GM12878 (cell line): ENCODE data around the gene SLC6A17. TPM values are rescaled to one million over a fixed set of nuclear protein-coding genes. Genes with fewer than 3 reads are reported as not detected.

Experiments used
- ATAC-seq: fragments of 200-7000 bp; cut with Tn5 transposase; 3 replicates; pipeline ENCODE4 v1.9.1; 2020; ENCODE audit warnings: mild to moderate bottlenecking, moderate library complexity
- BruUV-seq: library from RNA; stranded (reverse); fragments of 400-500 nt; replicated peaks from 2 replicates; lab custom pipeline; 2021; lab: Mats Ljungman, UMichigan
- CTCF ChIA-PET: fragments of 300-600 bp; sonication (Branson Sonifier 250); formaldehyde crosslinking; extraction: SDS; loops from one replicate; lab custom pipeline; 2021; ENCODE audit warnings: inconsistent platforms; lab: Yijun Ruan, JAX
- POLR2A ChIA-PET: fragments of 350-600 bp; formaldehyde crosslinking; extraction: SDS; loops from one replicate; lab custom pipeline; 2021; ENCODE audit warnings: inconsistent platforms; lab: Charles Lee
- RAD21 ChIA-PET: fragments of 300-600 bp; sonication (Branson Sonifier 250); formaldehyde crosslinking; loops from one replicate; lab custom pipeline; 2023; ENCODE audit warnings: antibody characterized with exemption; ENCODE audit not compliant: unreplicated experiment; lab: Charles Lee
- SMC1A ChIA-PET: fragments of 300-600 bp; sonication (Branson Sonifier 250); formaldehyde crosslinking; loops from one replicate; lab custom pipeline; 2023; ENCODE audit not compliant: unreplicated experiment, uncharacterized antibody; lab: Charles Lee
- DNase-seq: peaks from one replicate; pipeline ENCODE4 v3.0.0-alpha.2; 2011; ENCODE audit warnings: low read depth, low spot score
- FAIRE-seq: peaks from 3 replicates; lab custom pipeline; 2011; peaks lifted over from hg19 to GRCh38; lab: Jason Lieb, UNC
- H2AFZ ChIP-seq: 2 replicates; pipeline ENCODE4 v1.6.0; 2011; ENCODE audit warnings: low read depth, low read length, control low read depth; ENCODE audit not compliant: control insufficient read depth
- H3K27ac ChIP-seq: 2 replicates; pipeline ENCODE4 v1.5.1; 2011; ENCODE audit warnings: control low read depth; ENCODE audit not compliant: control insufficient read depth, insufficient read depth
- H3K27me3 ChIP-seq, 2 experiments: replicated peaks in 1 of 2; 2 replicates each; pipeline versions ENCODE4 v1.6.0 to v1.6.1; 2011; ENCODE audit warnings: low read length in 1 of 2; ENCODE audit not compliant: control insufficient read depth in 2 of 2, insufficient read depth in 2 of 2
- H3K36me3 ChIP-seq, 2 experiments: 2 replicates each; pipeline ENCODE4 v1.5.1; 2011; ENCODE audit warnings: low read length in 1 of 2; ENCODE audit not compliant: control insufficient read depth in 2 of 2, insufficient read depth in 2 of 2
- H3K4me1 ChIP-seq: 2 replicates; pipeline ENCODE4 v1.6.1; 2011; ENCODE audit warnings: mild to moderate bottlenecking, low read length, moderate library complexity, mixed read lengths; ENCODE audit not compliant: control insufficient read depth, insufficient read depth
- H3K4me2 ChIP-seq: 2 replicates; pipeline ENCODE4 v1.6.0; 2011; ENCODE audit warnings: control low read depth; ENCODE audit not compliant: control insufficient read depth, insufficient read depth
- H3K4me3 ChIP-seq: fragments of 200-600 bp; sonication (generic); 2 replicates; pipeline ENCODE4 v1.5.1; 2016
- H3K79me2 ChIP-seq: 2 replicates; pipeline ENCODE4 v1.6.0; 2011; ENCODE audit warnings: low read length; ENCODE audit not compliant: control insufficient read depth, insufficient read depth
- H3K9ac ChIP-seq: 2 replicates; pipeline ENCODE4 v1.8.0; 2011; ENCODE audit warnings: low read length, control low read depth, mixed read lengths; ENCODE audit not compliant: control insufficient read depth, insufficient read depth
- H3K9me3 ChIP-seq: replicated peaks from 3 replicates; pipeline ENCODE4 v1.5.1; 2011; ENCODE audit warnings: mild to moderate bottlenecking, low read length; ENCODE audit not compliant: control insufficient read depth, insufficient read depth
- H4K20me1 ChIP-seq: 2 replicates; pipeline ENCODE4 v1.6.0; 2011; ENCODE audit not compliant: control insufficient read depth, insufficient read depth
- ATF7 ChIP-seq: fragments of 450-650 bp; IDR thresholded peaks from 2 replicates; pipeline ENCODE4 v1.6.1; 2016; ENCODE audit warnings: low read depth, mild to moderate bottlenecking
- BACH1 ChIP-seq: fragments of 450-650 bp; IDR thresholded peaks from 2 replicates; pipeline ENCODE4 v1.6.1; 2017; ENCODE audit warnings: mild to moderate bottlenecking, borderline replicate concordance
- BCL3 ChIP-seq: IDR thresholded peaks from 2 replicates; pipeline ENCODE4 v1.6.1; 2011; ENCODE audit warnings: borderline replicate concordance, low read depth, mild to moderate bottlenecking, moderate library complexity, low read length; ENCODE audit not compliant: insufficient read depth, poor library complexity, severe bottlenecking
- BHLHE40 ChIP-seq, 2 experiments: fragments of 450-650 bp in 1 of 2; IDR thresholded peaks; 2 replicates each; pipeline ENCODE4 v1.6.1; 2011 to 2017; ENCODE audit warnings: low read depth in 2 of 2, borderline replicate concordance in 1 of 2, improper control_type of control experiment in 1 of 2, low read length in 1 of 2, mild to moderate bottlenecking in 1 of 2
- CBX3 ChIP-seq: fragments of 200-600 bp; sonication (generic); IDR thresholded peaks from 2 replicates; pipeline ENCODE4 v1.6.1; 2016; ENCODE audit warnings: low read depth, borderline replicate concordance
- CHD4 ChIP-seq: fragments of 200-600 bp; sonication (generic); IDR thresholded peaks from 2 replicates; pipeline ENCODE4 v1.6.1; 2016; ENCODE audit warnings: mild to moderate bottlenecking
- IKZF2 ChIP-seq, 2 experiments: fragments of 450-650 bp; IDR thresholded peaks; 2 replicates each; pipeline ENCODE4 v1.6.1; 2017; ENCODE audit warnings: mild to moderate bottlenecking in 2 of 2, moderate library complexity in 2 of 2
- KAT2A ChIP-seq: conservative IDR thresholded peaks from 2 replicates; pipeline ENCODE4 v1.6.1; 2011; ENCODE audit warnings: low read depth, low read length; ENCODE audit not compliant: control insufficient read depth
- MEF2B ChIP-seq: fragments of 450-650 bp; IDR thresholded peaks from 2 replicates; pipeline ENCODE4 v1.6.1; 2018; ENCODE audit warnings: mild to moderate bottlenecking, moderate library complexity; ENCODE audit not compliant: partially characterized antibody, poor library complexity, severe bottlenecking
- MYC ChIP-seq: IDR thresholded peaks from 2 replicates; pipeline ENCODE4 v1.6.1; 2011; ENCODE audit warnings: mild to moderate bottlenecking, low read length, moderate library complexity, inconsistent platforms; ENCODE audit not compliant: insufficient read depth, insufficient replicate concordance, insufficient read length, severe bottlenecking
- NFIC ChIP-seq: IDR thresholded peaks from 2 replicates; pipeline ENCODE4 v1.6.1; 2012; ENCODE audit warnings: low read depth, mild to moderate bottlenecking, inconsistent platforms, low read length, moderate library complexity
- NR2C1 ChIP-seq: fragments of 450-650 bp; IDR thresholded peaks from 2 replicates; pipeline ENCODE4 v1.6.1; 2017; ENCODE audit warnings: antibody characterized with exemption, mild to moderate bottlenecking, moderate library complexity
- PKNOX1 ChIP-seq: fragments of 450-650 bp; IDR thresholded peaks from 2 replicates; pipeline ENCODE4 v1.6.1; 2016; ENCODE audit warnings: mild to moderate bottlenecking
- REST ChIP-seq: IDR thresholded peaks from 2 replicates; pipeline ENCODE4 v1.6.1; 2012; ENCODE audit warnings: mild to moderate bottlenecking, low read depth, low read length
- TCF3 ChIP-seq: IDR thresholded peaks from 2 replicates; pipeline ENCODE4 v1.6.1; 2012; ENCODE audit warnings: low read depth, mild to moderate bottlenecking, low read length, borderline replicate concordance; ENCODE audit not compliant: insufficient read depth
- TCF7 ChIP-seq: IDR thresholded peaks from 2 replicates; pipeline ENCODE4 v1.6.1; 2014; ENCODE audit warnings: antibody characterized with exemption, borderline replicate concordance
- YBX1 ChIP-seq: fragments of 450-650 bp; IDR thresholded peaks from 2 replicates; pipeline ENCODE4 v1.6.1; 2016; ENCODE audit warnings: antibody characterized with exemption
- YY1 ChIP-seq: IDR thresholded peaks from 2 replicates; pipeline ENCODE4 v1.6.1; 2011; ENCODE audit warnings: low read depth, mild to moderate bottlenecking, low read length
- ZNF274 ChIP-seq: IDR thresholded peaks from one replicate; pipeline ENCODE4 v1.8.0; 2011; ENCODE audit not compliant: insufficient read length, insufficient read depth
- WGBS: methylation state at CpG from one replicate; pipeline ENCODE4 v1.1.6; 2016; ENCODE audit warnings: low lambda C conversion rate; ENCODE audit not compliant: insufficient replicate concordance, insufficient coverage; ENCODE audit errors: missing lambda C conversion rate; 5-methylcytosine and 5-hydroxymethylcytosine counted together
- in situ Hi-C: fragments of 300-500 bp; cut with MboI; formaldehyde crosslinking; loops from 9 replicates; pipeline ENCODE4 v1.14.3; 2018; ENCODE audit warnings: mixed read lengths
- intact Hi-C: fragments of 100-400 bp; cut with micrococcal nuclease; formaldehyde crosslinking; loops from one replicate; pipeline ENCODE4 v1.14.2; 2022; ENCODE audit not compliant: unreplicated experiment
- polyA plus RNA-seq, 11 experiments: library from polyadenylated mRNA; depleted of rRNA in 4 of 11; unstranded in 6 of 11; stranded (reverse) in 5 of 11; fragments of >200 nt; fragmentation: Nextera tagmentation in 4 of 11; fragmentation: Illumina TruSeq in 1 of 11; extraction: Ambion mirVana in 4 of 11; extraction: Trizol in 1 of 11; gene quantifications; 1 replicate in 1 of 11; 2 replicates in 10 of 11; pipeline versions ENCODE4 v1.2.1 to v1.2.3, GENCODE V29; 2011 to 2016; ENCODE audit warnings: inconsistent platforms in 2 of 11, missing spikeins in 2 of 11, low read depth in 1 of 11
- total RNA-seq, 4 experiments: library from RNA; depleted of rRNA in 3 of 4; stranded (reverse); fragments of >200 nt in 3 of 4; fragmentation: Illumina TruSeq in 1 of 4; extraction: Trizol in 1 of 4; gene quantifications; 2 replicates each; pipeline versions ENCODE4 v1.2.1 to v1.2.3, GENCODE V29; 2013 to 2021

SLC6A17 gene
- total and polyA plus RNA-seq, 10 of the 15 experiments (the other 5 are each of a cell fraction or from before 2014, with no cell fraction given): not detected

GRCh38 chr1:110228381-110228780 is 78.1 kb downstream of the SLC6A17 start:
- Histone ChIP-seq H4K20me1 (no peaks in the 10 kb centered on the region), H3K4me2 (no peak overlapping the region), H3K36me3 (no peaks in the 10 kb centered on the region), H2AFZ (no peak overlapping the region), H3K4me1 (no peaks in the 10 kb centered on the region), H3K4me3 (no peak overlapping the region), H3K27ac (no peak overlapping the region), H3K27me3 (no peaks in the 10 kb centered on the region), H3K79me2 (no peaks in the 10 kb centered on the region), H3K9me3 (no peaks in the 10 kb centered on the region), H3K9ac (no peak overlapping the region)
- intact Hi-C loops (no loop called here), in situ Hi-C loops (no loop called here)
- CTCF ChIA-PET: no interaction called here
- RAD21 ChIA-PET: interaction anchor here (1.2 kb wide), 1 partner anchor 232 kb away, joined by 3 read pairs; no protein-coding TSS in a partner anchor
- SMC1A ChIA-PET: interaction anchor here (1.1 to 1.8 kb wide), 2 partner anchors 13 to 84 kb away, joined by 3 to 5 read pairs; no protein-coding TSS in a partner anchor
- no peak for DNase-seq
- ATAC-seq: no peak
- POLR2A ChIA-PET: interaction anchor here (1.1 kb wide), 1 partner anchor 61 kb away, joined by 5 read pairs; no protein-coding TSS in a partner anchor
- FAIRE-seq: no peak
- WGBS: 77% methylated on average over 8 of the region's 12 CpGs
- BruUV-seq: no TSS peak
- TF ChIP-seq CHD4 (no peak), NFIC (no peak), TCF7 (no peak), ATF7 (no peak), CBX3 (no peak), MEF2B (no peak), REST (no peak), TCF3 (no peak), BHLHE40 (IDR thresholded peaks at IDR 0.05; ENCODE audit: borderline replicate concordance in 1 of 2, low read depth in 2 of 2, low read length in 1 of 2) (no peak), PKNOX1 (no peak), BACH1 (no peak), NR2C1 (no peak), MYC (no peak), YY1 (no peak), YBX1 (no peak), ZNF274 (no peak), KAT2A (no peak), IKZF2 (IDR thresholded peaks at IDR 0.05) (no peak), BCL3 (no peak)
